ENCODE measurements around the gene KMT2D.

The KMT2D gene

GRCh38 chr12:49038291-49038955 lies 22.2 kb downstream of the KMT2D start:
- H3K4me3 ChIP-seq (ENCODE audit: low read depth, low read length): no peak overlapping the region
- no peaks in the 10 kb centered on the region for H3K27me3 ChIP-seq (ENCODE audit: insufficient read depth, low read depth, severe bottlenecking)
- H3K27ac ChIP-seq: no peak overlapping the region
- peaks cover 97% of the 10 kb centered on the region for H3K36me3 ChIP-seq
- DNase-seq: no peak
- H3K9me3 ChIP-seq (ENCODE audit: severe bottlenecking): no peaks in the 10 kb centered on the region
- TF ChIP-seq, protein P1, sequence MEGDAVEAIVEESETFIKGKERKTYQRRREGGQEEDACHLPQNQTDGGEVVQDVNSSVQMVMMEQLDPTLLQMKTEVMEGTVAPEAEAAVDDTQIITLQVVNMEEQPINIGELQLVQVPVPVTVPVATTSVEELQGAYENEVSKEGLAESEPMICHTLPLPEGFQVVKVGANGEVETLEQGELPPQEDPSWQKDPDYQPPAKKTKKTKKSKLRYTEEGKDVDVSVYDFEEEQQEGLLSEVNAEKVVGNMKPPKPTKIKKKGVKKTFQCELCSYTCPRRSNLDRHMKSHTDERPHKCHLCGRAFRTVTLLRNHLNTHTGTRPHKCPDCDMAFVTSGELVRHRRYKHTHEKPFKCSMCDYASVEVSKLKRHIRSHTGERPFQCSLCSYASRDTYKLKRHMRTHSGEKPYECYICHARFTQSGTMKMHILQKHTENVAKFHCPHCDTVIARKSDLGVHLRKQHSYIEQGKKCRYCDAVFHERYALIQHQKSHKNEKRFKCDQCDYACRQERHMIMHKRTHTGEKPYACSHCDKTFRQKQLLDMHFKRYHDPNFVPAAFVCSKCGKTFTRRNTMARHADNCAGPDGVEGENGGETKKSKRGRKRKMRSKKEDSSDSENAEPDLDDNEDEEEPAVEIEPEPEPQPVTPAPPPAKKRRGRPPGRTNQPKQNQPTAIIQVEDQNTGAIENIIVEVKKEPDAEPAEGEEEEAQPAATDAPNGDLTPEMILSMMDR (IDR thresholded peaks at IDR 0.05; ENCODE audit: low read depth, low read length): no peak

- H3K4me3 ChIP-seq (ENCODE audit: low read depth, low read length): no peak overlapping the region
- H3K36me3 ChIP-seq: peaks cover 97% of the 10 kb centered on the region
- no peak overlapping the region for H3K27ac ChIP-seq
- TF ChIP-seq, protein P1 (IDR thresholded peaks at IDR 0.05; ENCODE audit: low read depth, low read length): no peak
- H3K27me3 ChIP-seq (ENCODE audit: insufficient read depth, low read depth, severe bottlenecking): no peaks in the 10 kb centered on the region
- no peak for DNase-seq
- H3K9me3 ChIP-seq (ENCODE audit: severe bottlenecking): no peaks in the 10 kb centered on the region
Observed at GRCh38 chr12:49037947-49038237, 22.7 kb downstream of the KMT2D start.

DNA sequence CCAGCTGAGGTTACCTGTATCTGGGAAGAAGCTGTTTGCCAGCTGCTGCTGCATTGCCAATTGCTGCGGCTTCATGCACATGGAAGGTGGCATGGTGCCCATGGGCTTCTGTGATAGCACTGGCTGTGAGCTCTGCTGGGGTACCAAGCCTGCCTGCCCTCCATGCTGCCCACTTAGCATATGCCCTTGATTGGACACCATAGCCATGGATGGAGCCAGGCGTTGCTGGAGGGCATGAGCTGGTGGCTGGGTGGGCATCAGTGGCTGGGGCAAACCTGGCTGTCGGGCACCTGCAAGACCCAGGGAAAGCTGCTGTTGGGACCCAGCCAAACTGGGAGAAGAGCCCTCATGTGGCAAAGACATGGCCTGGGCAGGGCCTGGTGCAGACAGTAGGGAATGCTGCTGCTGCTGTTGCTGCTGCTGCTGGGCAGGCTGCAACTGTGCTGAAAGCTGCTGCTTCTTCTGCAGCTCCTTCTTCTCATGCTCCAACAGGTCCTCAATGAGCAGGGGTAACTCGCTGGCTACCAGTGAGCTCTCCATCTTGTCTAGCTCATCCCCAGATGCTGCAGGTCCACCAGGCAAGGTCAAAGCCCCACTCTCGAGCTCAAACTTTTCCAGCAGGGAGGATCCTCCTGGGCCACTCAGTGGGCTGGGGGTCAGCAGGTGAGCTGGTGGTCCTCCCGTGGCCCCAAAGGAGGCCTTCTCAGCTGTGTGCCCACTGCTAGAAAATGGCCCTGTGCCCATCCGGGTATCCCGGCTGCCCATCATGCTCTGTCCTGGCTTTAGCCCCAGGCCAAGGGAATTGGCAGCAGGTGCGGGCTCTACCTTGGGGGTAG lies 23.3 kb downstream of the KMT2D start:
- Histone ChIP-seq H3K27ac (no peak overlapping the region), H3K9me3 (ENCODE audit: severe bottlenecking) (no peaks in the 10 kb centered on the region), H3K27me3 (ENCODE audit: insufficient read depth, low read depth, severe bottlenecking) (no peaks in the 10 kb centered on the region), H3K4me3 (ENCODE audit: low read depth, low read length) (no peak overlapping the region), H3K36me3 (peaks cover 97% of the 10 kb centered on the region)
- DNase-seq: no peak
- TF ChIP-seq, protein P1 (IDR thresholded peaks at IDR 0.05; ENCODE audit: low read depth, low read length): no peak

DNA sequence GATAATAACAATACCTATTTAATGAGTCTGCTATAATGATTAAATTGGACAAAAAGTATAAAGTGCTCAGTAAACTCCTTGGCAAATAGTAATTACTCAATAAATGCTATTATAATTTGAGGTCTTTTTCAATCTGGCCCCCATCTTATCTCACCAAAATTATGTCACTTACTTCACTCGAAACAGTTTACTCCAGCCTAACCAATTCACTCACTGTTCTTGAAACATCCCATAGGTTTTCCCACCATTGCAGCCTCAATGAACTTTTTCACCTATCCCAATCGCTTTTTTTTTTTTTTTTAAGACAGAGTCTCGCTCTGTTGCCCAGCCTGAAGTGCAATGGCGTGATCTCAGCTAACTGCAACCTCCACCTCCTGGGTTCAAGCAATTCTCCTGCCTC lies 24.6 kb downstream of the KMT2D start:
- peaks cover 97% of the 10 kb centered on the region for H3K36me3 ChIP-seq
- no peak overlapping the region for H3K4me3 ChIP-seq (ENCODE audit: low read depth, low read length)
- TF ChIP-seq, protein P1 (IDR thresholded peaks at IDR 0.05; ENCODE audit: low read depth, low read length): no peak

DNA sequence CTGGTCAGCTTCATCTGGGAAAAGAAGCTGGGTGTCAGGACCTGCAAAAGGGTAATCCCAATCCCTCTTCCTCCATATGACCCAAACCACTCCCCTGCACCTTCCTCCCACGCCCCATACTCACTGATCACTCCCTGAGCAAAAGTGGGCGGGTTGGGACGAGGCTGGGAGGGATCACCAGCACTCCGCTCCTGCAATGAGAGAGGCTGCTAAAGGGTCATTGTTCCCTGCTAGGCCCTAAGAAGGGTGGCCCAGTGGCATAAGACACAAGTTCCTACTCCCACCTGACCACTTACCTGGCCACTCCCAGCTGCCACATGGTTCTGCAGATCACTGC lies 26.3 kb downstream of the KMT2D start:
- Histone ChIP-seq H3K9me3 (ENCODE audit: severe bottlenecking) (no peaks in the 10 kb centered on the region), H3K27ac (no peak overlapping the region), H3K36me3 (peaks cover 96% of the 10 kb centered on the region), H3K27me3 (ENCODE audit: insufficient read depth, low read depth, severe bottlenecking) (no peaks in the 10 kb centered on the region), H3K4me3 (ENCODE audit: low read depth, low read length) (no peak overlapping the region)
- TF ChIP-seq, protein P1 (IDR thresholded peaks at IDR 0.05; ENCODE audit: low read depth, low read length): no peak
- DNase-seq: no peak

More for the DNA sequence above, 24.6 kb downstream of the KMT2D start:
- no peak for DNase-seq
- no peaks in the 10 kb centered on the region for H3K9me3 ChIP-seq (ENCODE audit: severe bottlenecking)
- no peaks in the 10 kb centered on the region for H3K27me3 ChIP-seq (ENCODE audit: insufficient read depth, low read depth, severe bottlenecking)
- H3K27ac ChIP-seq: no peak overlapping the region

Data from WERI-Rb-1 (cell line).